Liver (tissue), 9 donors: ENCODE measurements around the gene PRDM2. TPM values are rescaled to one million over a fixed set of nuclear protein-coding genes. Genes with fewer than 3 reads are reported as not detected.

Experiments used
- DNase-seq: peaks from one replicate; pipeline ENCODE4 v3.0.0-alpha.2; 2017; ENCODE audit warnings: low spot score
- H3K27ac ChIP-seq, 2 donors: one replicate each; pipeline ENCODE4 v1.7.0; 2013; ENCODE audit warnings: inconsistent platforms in 2 of 2, low read length in 2 of 2, control low read depth in 1 of 2, low read depth in 1 of 2, mild to moderate bottlenecking in 1 of 2
- H3K27me3 ChIP-seq, 4 donors: one replicate each; pipeline versions ENCODE4 v1.6.1 to v1.7.0; 2013; ENCODE audit warnings: low read length in 3 of 4, inconsistent platforms in 1 of 4, mild to moderate bottlenecking in 1 of 4, moderate library complexity in 1 of 4; ENCODE audit not compliant: control insufficient read depth in 4 of 4, insufficient read depth in 4 of 4
- H3K36me3 ChIP-seq, 4 donors: one replicate each; pipeline versions ENCODE4 v1.6.1 to v1.7.0; 2013; ENCODE audit warnings: low read length in 3 of 4, mild to moderate bottlenecking in 3 of 4, low read depth in 1 of 4, moderate library complexity in 1 of 4; ENCODE audit not compliant: control insufficient read depth in 4 of 4, insufficient read depth in 3 of 4
- H3K4me1 ChIP-seq, 4 donors: one replicate each; pipeline versions ENCODE4 v1.6.1 to v1.7.0; 2013; ENCODE audit warnings: low read length in 3 of 4, mild to moderate bottlenecking in 3 of 4, moderate library complexity in 1 of 4; ENCODE audit not compliant: control insufficient read depth in 4 of 4, insufficient read depth in 4 of 4
- H3K4me3 ChIP-seq, 3 donors: one replicate each; pipeline versions ENCODE4 v1.6.1 to v1.7.0; 2013; ENCODE audit warnings: low read length in 3 of 3, control low read depth in 1 of 3, low read depth in 1 of 3, mild to moderate bottlenecking in 1 of 3
- H3K9ac ChIP-seq, 2 donors: one replicate each; pipeline ENCODE4 v1.7.0; 2013; ENCODE audit warnings: low read length in 2 of 2, mild to moderate bottlenecking in 2 of 2, moderate library complexity in 2 of 2, control low read depth in 1 of 2, low read depth in 1 of 2
- H3K9me3 ChIP-seq, 4 donors: one replicate each; pipeline versions ENCODE4 v1.6.1 to v1.7.0; 2013; ENCODE audit warnings: low read length in 3 of 4; ENCODE audit not compliant: control insufficient read depth in 4 of 4
- EGR1 ChIP-seq, 2 donors: IDR thresholded peaks; 2 replicates each; pipeline ENCODE4 v1.6.1; 2016 to 2018; ENCODE audit warnings: antibody characterized with exemption in 2 of 2, low read depth in 2 of 2
- FOXA1 ChIP-seq: IDR thresholded peaks from 2 replicates; pipeline ENCODE4 v1.6.1; 2016; ENCODE audit warnings: antibody characterized with exemption
- FOXA2 ChIP-seq: IDR thresholded peaks from 2 replicates; pipeline ENCODE4 v1.6.1; 2016; ENCODE audit warnings: antibody characterized with exemption
- GABPA ChIP-seq, 2 donors: IDR thresholded peaks in 1 of 2; conservative IDR thresholded peaks in 1 of 2; 2 replicates each; pipeline ENCODE4 v1.6.1; 2016; ENCODE audit warnings: antibody characterized with exemption in 2 of 2, mild to moderate bottlenecking in 1 of 2, moderate library complexity in 1 of 2
- HNF4A ChIP-seq, 2 donors: conservative IDR thresholded peaks; 2 replicates each; pipeline ENCODE4 v1.6.1; 2016; ENCODE audit warnings: antibody characterized with exemption in 2 of 2, mild to moderate bottlenecking in 2 of 2
- HNF4G ChIP-seq: IDR thresholded peaks from 2 replicates; pipeline ENCODE4 v1.6.1; 2016; ENCODE audit warnings: antibody characterized with exemption
- JUND ChIP-seq, 2 donors: IDR thresholded peaks; 2 replicates each; pipeline ENCODE4 v1.6.1; 2016; ENCODE audit warnings: antibody characterized with exemption in 2 of 2
- NR2F2 ChIP-seq: IDR thresholded peaks from 2 replicates; pipeline ENCODE4 v1.6.1; 2016; ENCODE audit warnings: antibody characterized with exemption
- RAD21 ChIP-seq, 2 donors: IDR thresholded peaks; 2 replicates each; pipeline ENCODE4 v1.6.1; 2016; ENCODE audit warnings: antibody characterized with exemption in 2 of 2, mild to moderate bottlenecking in 2 of 2
- RXRA ChIP-seq, 2 donors: IDR thresholded peaks; 2 replicates each; pipeline ENCODE4 v1.6.1; 2017 to 2018; ENCODE audit warnings: antibody characterized with exemption in 2 of 2, mild to moderate bottlenecking in 1 of 2
- SP1 ChIP-seq: IDR thresholded peaks from 2 replicates; pipeline ENCODE4 v1.6.1; 2018; ENCODE audit warnings: antibody characterized with exemption, mild to moderate bottlenecking
- TAF1 ChIP-seq: conservative IDR thresholded peaks from 2 replicates; pipeline ENCODE4 v1.6.1; 2016; ENCODE audit warnings: antibody characterized with exemption, mild to moderate bottlenecking
- YY1 ChIP-seq: IDR thresholded peaks from 2 replicates; pipeline ENCODE4 v1.6.1; 2016; ENCODE audit warnings: antibody characterized with exemption, mild to moderate bottlenecking
- ZBTB33 ChIP-seq: IDR thresholded peaks from 2 replicates; pipeline ENCODE4 v1.6.1; 2016; ENCODE audit warnings: antibody characterized with exemption
- WGBS: extraction: QIAGEN DNeasy Blood & Tissue Kit; methylation state at CpG from one replicate; pipeline ENCODE4 v1.1.7; 2013; 5-methylcytosine and 5-hydroxymethylcytosine counted together
- polyA plus RNA-seq, 2 donors: library from polyadenylated mRNA; stranded (reverse) in 1 of 2; unstranded in 1 of 2; fragments of 200-250 nt in 1 of 2; fragments of >200 nt in 1 of 2; fragmentation: Nextera tagmentation in 1 of 2; extraction: Ambion mirVana in 1 of 2; gene quantifications; one replicate each; pipeline versions ENCODE4 v1.2.1 to v1.2.3, GENCODE V29; 2013 to 2015
- total RNA-seq, 2 donors: library from RNA; depleted of rRNA; stranded (reverse); fragments of >200 nt; gene quantifications; one replicate each; pipeline ENCODE4 v1.2.3, GENCODE V29; 2014
- TF ChIP-seq, protein P1 (sequence below): IDR thresholded peaks from 2 replicates; pipeline ENCODE4 v1.6.1; 2016; ENCODE audit warnings: antibody characterized with exemption
- TF ChIP-seq, protein P2 (sequence below): IDR thresholded peaks from 2 replicates; pipeline ENCODE4 v1.6.1; 2016; ENCODE audit warnings: antibody characterized with exemption, mild to moderate bottlenecking
- TF ChIP-seq, protein P3 (sequence below): fragments of 150-350 bp; IDR thresholded peaks from 2 replicates; pipeline ENCODE4 v1.5.1; 2017; ENCODE audit warnings: improper control_type of control experiment, low read depth, low read length; ENCODE audit not compliant: missing input control
- donor health status: healthy.
- donor health status: healthy.
- donor health status: healthy.
- donor health status: healthy.
- donor health status: healthy.

PRDM2 gene
- total and polyA plus RNA-seq, 4 donors, result 4.5 to 13.9 (median 7.9) TPM

DNA sequence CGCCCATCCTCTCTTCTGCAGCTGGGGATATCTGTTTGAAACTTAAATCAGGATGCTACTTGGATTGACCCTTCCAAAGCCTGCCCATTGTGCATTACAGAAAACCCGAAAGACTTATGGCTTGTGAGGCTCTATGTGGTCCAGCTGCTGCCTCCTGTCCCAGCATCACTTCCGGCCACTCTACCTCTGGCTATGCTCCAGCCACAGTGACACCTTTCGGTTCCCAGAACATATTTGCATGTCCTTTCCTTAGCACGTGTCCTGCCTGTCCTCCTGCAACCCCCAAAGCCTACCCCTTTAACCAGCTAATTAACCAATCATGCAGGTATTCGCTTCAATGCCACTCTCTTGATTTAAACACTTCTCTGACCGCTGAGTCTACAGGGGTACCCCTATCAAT, 167.6 kb downstream of the PRDM2 start:
- peaks cover 0 to 3% (median 0%) of the 10 kb centered on the region in 4 donors for H3K9me3 ChIP-seq
- H3K4me3 ChIP-seq, result no peak overlapping the region
- no peaks in the 10 kb centered on the region for H3K36me3 ChIP-seq
- WGBS, result 79% methylated on average over 7 of the region's 7 CpGs
- no peaks in the 10 kb centered on the region for H3K27me3 ChIP-seq
- H3K9ac ChIP-seq, result no peak overlapping the region
- no peaks in the 10 kb centered on the region for H3K4me1 ChIP-seq
- no peak for TF ChIP-seq EGR1 (IDR thresholded peaks at IDR 0.05; ENCODE audit: low read depth in 2 of 2)
- TF ChIP-seq FOXA1, result no peak
- no peak for TF ChIP-seq GABPA (IDR thresholded peaks at IDR 0.05 in 1 of 2, conservative IDR thresholded peaks at IDR 0.05 in 1 of 2)
- TF ChIP-seq HNF4A (conservative IDR thresholded peaks at IDR 0.05), result no peak
- no peak for TF ChIP-seq JUND (IDR thresholded peaks at IDR 0.05)
- no peak for TF ChIP-seq NR2F2
- no peak for TF ChIP-seq SP1
- TF ChIP-seq RAD21 (IDR thresholded peaks at IDR 0.05), result no peak
- TF ChIP-seq ZBTB33, result no peak
- TF ChIP-seq YY1, result no peak
- TF ChIP-seq, protein P1, sequence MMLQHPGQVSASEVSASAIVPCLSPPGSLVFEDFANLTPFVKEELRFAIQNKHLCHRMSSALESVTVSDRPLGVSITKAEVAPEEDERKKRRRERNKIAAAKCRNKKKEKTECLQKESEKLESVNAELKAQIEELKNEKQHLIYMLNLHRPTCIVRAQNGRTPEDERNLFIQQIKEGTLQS, result no peak
- no peak for TF ChIP-seq RXRA (IDR thresholded peaks at IDR 0.05)
- TF ChIP-seq HNF4G, result no peak
- TF ChIP-seq FOXA2, result no peak
- H3K27ac ChIP-seq, result no peak overlapping the region
- DNase-seq, result no peak

DNA sequence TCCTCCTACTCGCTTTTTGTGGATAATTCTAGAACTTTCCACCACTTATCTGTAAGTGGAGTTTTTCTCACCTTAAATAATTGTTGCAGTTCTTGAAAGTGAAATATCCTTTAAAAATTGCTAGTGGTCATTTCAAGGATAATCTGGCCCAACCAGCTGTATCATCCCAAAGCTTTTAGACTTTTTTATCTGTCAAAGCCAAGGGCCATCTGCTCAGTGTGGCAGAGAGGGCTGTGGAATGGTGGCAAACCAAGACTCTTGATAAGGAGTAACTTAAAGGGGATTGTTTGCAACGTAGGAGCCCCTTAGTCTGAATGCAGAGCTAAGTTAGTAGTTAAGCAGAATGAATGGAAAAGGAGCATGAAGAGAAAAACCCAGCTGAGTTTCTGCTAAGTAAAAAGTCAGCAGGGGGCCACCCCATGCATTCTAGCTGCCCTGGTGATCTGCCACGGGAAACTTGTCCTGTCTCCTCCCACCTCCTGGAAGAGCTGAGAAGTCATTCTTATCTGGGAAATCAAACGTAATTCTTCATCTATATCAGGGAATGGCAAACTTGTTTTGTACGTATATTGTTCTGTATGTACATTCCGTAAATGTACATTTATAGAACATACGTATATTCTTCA, 169.3 kb downstream of the PRDM2 start:
- no peak overlapping the region for H3K4me3 ChIP-seq
- H3K27me3 ChIP-seq, result no peaks in the 10 kb centered on the region
- DNase-seq, result no peak
- 56% methylated on average over 7 of the region's 7 CpGs for WGBS
- no peak overlapping the region for H3K27ac ChIP-seq
- TF ChIP-seq NR2F2, result no peak
- TF ChIP-seq JUND (IDR thresholded peaks at IDR 0.05), result no peak
- no peak for TF ChIP-seq ZBTB33
- no peak for TF ChIP-seq YY1
- TF ChIP-seq RAD21 (IDR thresholded peaks at IDR 0.05), result no peak
- TF ChIP-seq, protein P2, sequence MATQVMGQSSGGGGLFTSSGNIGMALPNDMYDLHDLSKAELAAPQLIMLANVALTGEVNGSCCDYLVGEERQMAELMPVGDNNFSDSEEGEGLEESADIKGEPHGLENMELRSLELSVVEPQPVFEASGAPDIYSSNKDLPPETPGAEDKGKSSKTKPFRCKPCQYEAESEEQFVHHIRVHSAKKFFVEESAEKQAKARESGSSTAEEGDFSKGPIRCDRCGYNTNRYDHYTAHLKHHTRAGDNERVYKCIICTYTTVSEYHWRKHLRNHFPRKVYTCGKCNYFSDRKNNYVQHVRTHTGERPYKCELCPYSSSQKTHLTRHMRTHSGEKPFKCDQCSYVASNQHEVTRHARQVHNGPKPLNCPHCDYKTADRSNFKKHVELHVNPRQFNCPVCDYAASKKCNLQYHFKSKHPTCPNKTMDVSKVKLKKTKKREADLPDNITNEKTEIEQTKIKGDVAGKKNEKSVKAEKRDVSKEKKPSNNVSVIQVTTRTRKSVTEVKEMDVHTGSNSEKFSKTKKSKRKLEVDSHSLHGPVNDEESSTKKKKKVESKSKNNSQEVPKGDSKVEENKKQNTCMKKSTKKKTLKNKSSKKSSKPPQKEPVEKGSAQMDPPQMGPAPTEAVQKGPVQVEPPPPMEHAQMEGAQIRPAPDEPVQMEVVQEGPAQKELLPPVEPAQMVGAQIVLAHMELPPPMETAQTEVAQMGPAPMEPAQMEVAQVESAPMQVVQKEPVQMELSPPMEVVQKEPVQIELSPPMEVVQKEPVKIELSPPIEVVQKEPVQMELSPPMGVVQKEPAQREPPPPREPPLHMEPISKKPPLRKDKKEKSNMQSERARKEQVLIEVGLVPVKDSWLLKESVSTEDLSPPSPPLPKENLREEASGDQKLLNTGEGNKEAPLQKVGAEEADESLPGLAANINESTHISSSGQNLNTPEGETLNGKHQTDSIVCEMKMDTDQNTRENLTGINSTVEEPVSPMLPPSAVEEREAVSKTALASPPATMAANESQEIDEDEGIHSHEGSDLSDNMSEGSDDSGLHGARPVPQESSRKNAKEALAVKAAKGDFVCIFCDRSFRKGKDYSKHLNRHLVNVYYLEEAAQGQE, result no peak
- no peak for TF ChIP-seq GABPA (IDR thresholded peaks at IDR 0.05 in 1 of 2, conservative IDR thresholded peaks at IDR 0.05 in 1 of 2)
- TF ChIP-seq FOXA2, result no peak
- TF ChIP-seq SP1, result no peak
- no peak for TF ChIP-seq TAF1
- TF ChIP-seq HNF4G, result no peak
- TF ChIP-seq, protein P3, sequence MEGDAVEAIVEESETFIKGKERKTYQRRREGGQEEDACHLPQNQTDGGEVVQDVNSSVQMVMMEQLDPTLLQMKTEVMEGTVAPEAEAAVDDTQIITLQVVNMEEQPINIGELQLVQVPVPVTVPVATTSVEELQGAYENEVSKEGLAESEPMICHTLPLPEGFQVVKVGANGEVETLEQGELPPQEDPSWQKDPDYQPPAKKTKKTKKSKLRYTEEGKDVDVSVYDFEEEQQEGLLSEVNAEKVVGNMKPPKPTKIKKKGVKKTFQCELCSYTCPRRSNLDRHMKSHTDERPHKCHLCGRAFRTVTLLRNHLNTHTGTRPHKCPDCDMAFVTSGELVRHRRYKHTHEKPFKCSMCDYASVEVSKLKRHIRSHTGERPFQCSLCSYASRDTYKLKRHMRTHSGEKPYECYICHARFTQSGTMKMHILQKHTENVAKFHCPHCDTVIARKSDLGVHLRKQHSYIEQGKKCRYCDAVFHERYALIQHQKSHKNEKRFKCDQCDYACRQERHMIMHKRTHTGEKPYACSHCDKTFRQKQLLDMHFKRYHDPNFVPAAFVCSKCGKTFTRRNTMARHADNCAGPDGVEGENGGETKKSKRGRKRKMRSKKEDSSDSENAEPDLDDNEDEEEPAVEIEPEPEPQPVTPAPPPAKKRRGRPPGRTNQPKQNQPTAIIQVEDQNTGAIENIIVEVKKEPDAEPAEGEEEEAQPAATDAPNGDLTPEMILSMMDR, result no peak
- TF ChIP-seq EGR1 (IDR thresholded peaks at IDR 0.05; ENCODE audit: low read depth in 2 of 2), result no peak
- H3K9me3 ChIP-seq, result peaks cover 0 to 3% (median 0%) of the 10 kb centered on the region in 4 donors
- H3K36me3 ChIP-seq, result no peaks in the 10 kb centered on the region
- no peaks in the 10 kb centered on the region for H3K4me1 ChIP-seq
- H3K9ac ChIP-seq, result no peak overlapping the region
